Uterus (tissue), 2 donors: ENCODE measurements around the gene MYBPC3.
A peak's percentile ranks its signal among the peaks of the same experiment; 100 is the strongest.

Experiments used
- CTCF ChIP-seq, 4 experiments: fragments of 200-600 bp in 2 of 4; fragments of 450-650 bp in 2 of 4; sonication (generic) in 2 of 4; IDR thresholded peaks; one replicate each; pipeline ENCODE4 v1.5.1; 2016 to 2019; ENCODE audit warnings: antibody characterized with exemption in 4 of 4, mild to moderate bottlenecking in 2 of 4, moderate library complexity in 1 of 4
- POLR2A ChIP-seq, 2 donors: fragments of 450-650 bp; IDR thresholded peaks; one replicate each; pipeline ENCODE4 v1.6.1; 2016; ENCODE audit warnings: antibody characterized with exemption in 2 of 2, mild to moderate bottlenecking in 1 of 2, moderate library complexity in 1 of 2

DNA sequence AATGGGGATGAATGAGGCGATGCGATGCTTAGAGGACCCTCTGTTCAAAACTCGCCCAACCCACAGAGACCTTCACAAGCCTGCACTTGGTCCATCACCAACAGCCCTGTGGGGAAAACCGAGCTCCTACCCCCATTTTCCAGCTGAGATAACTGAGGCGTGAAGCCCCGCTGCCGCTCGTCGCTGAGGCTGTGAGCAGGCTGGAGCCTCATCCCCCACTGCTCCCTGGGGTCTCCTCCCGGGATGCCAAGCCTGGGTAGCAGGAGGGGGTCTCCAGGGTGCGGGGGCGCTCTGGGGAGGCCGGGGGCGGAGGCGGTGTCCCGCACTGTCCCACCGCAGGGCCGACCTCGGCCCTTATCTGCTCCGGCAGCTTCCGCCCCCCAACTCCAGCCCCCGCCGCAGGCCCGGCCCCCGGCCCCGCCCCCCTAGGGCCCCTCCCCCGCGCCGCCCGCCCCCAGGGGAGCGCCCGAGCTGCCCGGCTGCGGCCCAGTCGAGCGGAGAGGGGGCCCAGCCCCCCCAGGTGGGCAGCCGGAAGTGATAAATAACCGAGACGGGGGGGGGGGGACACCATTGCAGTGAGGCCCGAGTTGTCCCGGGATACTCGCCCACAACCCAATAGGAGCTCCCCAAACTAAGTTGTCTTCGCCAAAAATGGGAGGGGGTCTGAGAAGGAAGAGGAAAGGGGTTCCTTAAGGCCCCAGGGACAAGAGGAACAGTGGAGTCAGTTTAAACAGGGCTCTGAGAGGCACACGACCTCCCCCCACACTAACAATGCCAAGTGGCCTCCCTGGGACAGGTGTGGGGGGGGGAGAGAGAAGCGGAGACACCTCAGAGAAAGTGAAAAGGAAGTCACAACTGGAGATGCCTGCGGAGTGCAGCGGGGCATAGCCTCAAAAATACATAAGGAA is 47.6 kb upstream of the MYBPC3 start:
- peak in 1 of 2 donors; percentile 63 for TF ChIP-seq POLR2A (IDR thresholded peaks at IDR 0.05)
- TF ChIP-seq CTCF (IDR thresholded peaks at IDR 0.05), result no peak
